Karpas-422 (cell line): ENCODE data around the gene ALG9. TPM values are rescaled to one million over a fixed set of nuclear protein-coding genes. Genes with fewer than 3 reads are reported as not detected.
"Not testable (repeated sequence)": the region's sequence is repeated elsewhere in the genome, so short reads cannot be mapped to it uniquely, and the experiment has no call there.

Source experiments
- DNase-seq: peaks from one replicate; pipeline ENCODE4 v3.0.0-alpha.2; 2015
- H2AFZ ChIP-seq: fragments of 200-600 bp; sonication (generic); 2 replicates; pipeline ENCODE4 v1.6.1; 2014; ENCODE audit warnings: antibody characterized with exemption, low read length, mixed read lengths
- H3K27ac ChIP-seq: fragments of 200-600 bp; sonication (generic); 2 replicates; pipeline ENCODE4 v1.5.1; 2014; ENCODE audit warnings: mild to moderate bottlenecking, low read length, moderate library complexity
- H3K27me3 ChIP-seq: fragments of 200-600 bp; sonication (generic); 2 replicates; pipeline ENCODE4 v1.6.1; 2014; ENCODE audit warnings: low read length, mixed read lengths
- H3K36me3 ChIP-seq: fragments of 200-600 bp; sonication (generic); 2 replicates; pipeline ENCODE4 v1.6.1; 2014; ENCODE audit warnings: low read length, mixed read lengths; ENCODE audit not compliant: insufficient read depth
- H3K4me1 ChIP-seq: fragments of 200-600 bp; sonication (generic); 2 replicates; pipeline ENCODE4 v1.6.1; 2014; ENCODE audit warnings: mild to moderate bottlenecking, low read length, mixed read lengths
- H3K4me2 ChIP-seq: fragments of 200-600 bp; sonication (generic); 2 replicates; pipeline ENCODE4 v1.6.1; 2014; ENCODE audit warnings: low read length, low read depth, mild to moderate bottlenecking; ENCODE audit not compliant: poor library complexity, severe bottlenecking
- H3K4me3 ChIP-seq: fragments of 200-600 bp; sonication (generic); 2 replicates; pipeline ENCODE4 v1.5.1; 2014; ENCODE audit warnings: mild to moderate bottlenecking, antibody characterized with exemption, low read length, mixed read lengths
- H3K79me2 ChIP-seq: fragments of 200-600 bp; sonication (generic); 2 replicates; pipeline ENCODE4 v1.6.1; 2014; ENCODE audit warnings: mild to moderate bottlenecking, low read length, mixed read lengths
- H3K9ac ChIP-seq: fragments of 200-600 bp; sonication (generic); 2 replicates; pipeline ENCODE4 v1.6.0; 2014; ENCODE audit warnings: low read length
- H3K9me2 ChIP-seq: fragments of 200-600 bp; sonication (generic), shearing (Covaris generic); replicated peaks from 2 replicates; pipeline ENCODE4 v1.6.0; 2014; ENCODE audit warnings: mild to moderate bottlenecking, low read length, moderate library complexity; ENCODE audit not compliant: insufficient read depth
- H3K9me3 ChIP-seq: fragments of 300-700, 200-600 bp; sonication (generic); 2 replicates; pipeline ENCODE4 v1.6.1; 2014; ENCODE audit warnings: low read length, mixed read lengths
- H4K20me1 ChIP-seq: fragments of 200-600 bp; sonication (generic); 2 replicates; pipeline ENCODE4 v1.6.1; 2014; ENCODE audit warnings: mild to moderate bottlenecking, antibody characterized with exemption, low read length, low read depth; ENCODE audit not compliant: insufficient read depth
- total RNA-seq: library from RNA; depleted of rRNA; stranded (reverse); fragments of >200 nt; shearing (Covaris generic); gene quantifications from 2 replicates; pipeline ENCODE4 v1.2.3, GENCODE V29; 2014; ENCODE audit warnings: low replicate concordance

ALG9 gene
- total RNA-seq, 1 experiment from 2014 or later, result 14.2 TPM

DNA sequence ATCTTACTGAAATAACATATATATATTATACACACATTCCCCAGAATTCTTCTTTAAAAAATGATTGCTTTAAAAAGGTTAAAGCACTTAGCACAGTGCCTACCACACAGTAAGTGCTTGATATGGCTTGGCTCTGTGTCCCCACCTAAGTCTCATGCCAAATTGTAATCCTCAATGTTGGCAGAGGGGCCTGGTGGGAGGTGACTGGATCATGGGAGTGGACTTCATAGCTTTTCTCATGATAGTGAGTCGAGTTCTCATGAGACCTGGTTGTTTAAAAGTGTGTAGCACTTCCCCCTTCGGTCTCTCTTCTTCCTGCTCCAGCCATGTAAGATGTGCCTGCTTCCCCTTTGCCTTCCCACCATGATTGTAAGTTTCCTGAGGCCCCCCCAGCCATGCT, 34.0 kb upstream of the ALG9 start:
- H3K79me2 ChIP-seq, result no peaks in the 10 kb centered on the region
- no peaks in the 10 kb centered on the region for H3K9me2 ChIP-seq
- H3K36me3 ChIP-seq, result no peaks in the 10 kb centered on the region
- H4K20me1 ChIP-seq, result no peaks in the 10 kb centered on the region
- H3K9ac ChIP-seq, result no peak overlapping the region
- H3K27ac ChIP-seq, result no peak overlapping the region
- H3K4me1 ChIP-seq, result no peaks in the 10 kb centered on the region
- DNase-seq, result no peak
- no peak overlapping the region for H2AFZ ChIP-seq
- H3K4me2 ChIP-seq, result no peak overlapping the region
- H3K27me3 ChIP-seq, result no peaks in the 10 kb centered on the region
- no peaks in the 10 kb centered on the region for H3K9me3 ChIP-seq
- no peak overlapping the region for H3K4me3 ChIP-seq

DNA sequence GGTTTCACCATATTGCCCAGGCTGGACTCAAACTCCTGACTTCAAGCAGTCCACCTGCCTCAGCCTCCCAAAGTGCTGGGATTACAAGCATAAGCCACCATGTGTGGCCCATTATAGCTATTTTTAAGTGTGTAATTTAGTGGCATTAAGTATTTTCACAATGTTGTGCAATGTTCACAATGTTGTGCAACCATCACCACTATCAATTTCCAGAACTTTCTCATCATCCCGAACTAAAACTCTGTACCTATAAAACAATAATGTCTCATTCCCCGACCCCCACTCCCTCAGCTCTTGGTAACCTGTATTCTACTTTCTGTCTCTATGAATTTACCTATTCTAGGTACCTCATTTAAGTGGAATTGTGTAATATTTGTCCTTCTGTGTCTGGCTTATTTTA, 15.5 kb upstream of the ALG9 start:
- Histone ChIP-seq H4K20me1 (no peaks in the 10 kb centered on the region), H3K9me2 (no peaks in the 10 kb centered on the region), H2AFZ (no peak overlapping the region), H3K27me3 (no peaks in the 10 kb centered on the region), H3K36me3 (no peaks in the 10 kb centered on the region), H3K79me2 (no peaks in the 10 kb centered on the region), H3K9me3 (no peaks in the 10 kb centered on the region), H3K4me1 (no peaks in the 10 kb centered on the region), H3K27ac (no peak overlapping the region), H3K4me3 (no peak overlapping the region), H3K9ac (no peak overlapping the region), H3K4me2 (no peak overlapping the region)
- no peak for DNase-seq

GRCh38 chr11:111886032-111886431, 14.7 kb upstream of the ALG9 start:
- Histone ChIP-seq H3K27me3 (no peaks in the 10 kb centered on the region), H3K79me2 (no peaks in the 10 kb centered on the region), H2AFZ (no peak overlapping the region), H3K4me1 (no peaks in the 10 kb centered on the region), H3K4me2 (no peak overlapping the region), H3K9me2 (no peaks in the 10 kb centered on the region), H4K20me1 (no peaks in the 10 kb centered on the region), H3K4me3 (no peak overlapping the region), H3K27ac (no peak overlapping the region), H3K9ac (no peak overlapping the region), H3K9me3 (no peaks in the 10 kb centered on the region), H3K36me3 (no peaks in the 10 kb centered on the region)
- no peak for DNase-seq

DNA sequence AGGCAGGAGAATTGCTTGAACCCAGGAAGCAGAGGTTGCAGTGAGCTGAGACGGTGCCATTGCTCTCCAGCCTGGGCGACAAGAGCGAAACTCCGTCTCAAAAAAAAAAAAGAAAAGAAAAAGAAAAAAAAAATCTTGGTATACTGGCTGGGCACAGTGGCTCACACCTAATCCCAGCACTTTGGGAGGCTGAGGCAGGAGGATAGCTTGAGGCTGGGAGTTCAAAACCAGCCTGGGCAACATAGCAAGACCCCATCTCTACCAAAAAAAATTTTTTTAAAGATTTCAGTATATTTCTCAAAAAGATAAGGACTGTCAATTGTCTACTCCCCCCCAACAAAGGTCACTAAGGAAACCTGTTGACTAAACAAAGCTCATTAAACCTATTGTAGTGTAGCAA, 13.7 kb upstream of the ALG9 start:
- not testable (repeated sequence) for H3K9me2 ChIP-seq, H3K4me2 ChIP-seq, H2AFZ ChIP-seq, H3K4me1 ChIP-seq, H3K27ac ChIP-seq, DNase-seq, H3K9me3 ChIP-seq, H3K9ac ChIP-seq, H4K20me1 ChIP-seq, H3K4me3 ChIP-seq, H3K36me3 ChIP-seq, H3K79me2 ChIP-seq, H3K27me3 ChIP-seq

GRCh38 chr11:111882202-111882601, 10.8 kb upstream of the ALG9 start:
- Histone ChIP-seq H3K9me3 (no peaks in the 10 kb centered on the region), H3K9ac (no peak overlapping the region), H3K4me2 (no peak overlapping the region), H3K79me2 (peaks cover 14% of the 10 kb centered on the region), H4K20me1 (no peaks in the 10 kb centered on the region), H3K9me2 (no peaks in the 10 kb centered on the region), H2AFZ (no peak overlapping the region), H3K27me3 (no peaks in the 10 kb centered on the region), H3K4me3 (no peak overlapping the region), H3K4me1 (peaks cover 13% of the 10 kb centered on the region), H3K36me3 (no peaks in the 10 kb centered on the region), H3K27ac (no peak overlapping the region)
- DNase-seq, result no peak

- H3K9ac ChIP-seq, result peak overlapping the region; percentile 92
- DNase-seq, result no peak
- H3K79me2 ChIP-seq, result peaks cover 19% of the 10 kb centered on the region
- H3K36me3 ChIP-seq, result no peaks in the 10 kb centered on the region
- no peaks in the 10 kb centered on the region for H3K27me3 ChIP-seq
- H3K4me1 ChIP-seq, result peaks cover 13% of the 10 kb centered on the region
- peak overlapping the region; percentile 72 for H3K27ac ChIP-seq
- H4K20me1 ChIP-seq, result no peaks in the 10 kb centered on the region
- H2AFZ ChIP-seq, result no peak overlapping the region; the same call in 1 of the 2 replicates
- peak overlapping the region; percentile 95 for H3K4me3 ChIP-seq
- no peaks in the 10 kb centered on the region for H3K9me2 ChIP-seq
- peak overlapping the region; percentile 97 for H3K4me2 ChIP-seq
- no peaks in the 10 kb centered on the region for H3K9me3 ChIP-seq
These were observed 8.2 kb upstream of the ALG9 start for GRCh38 chr11:111879637-111879960.

DNA sequence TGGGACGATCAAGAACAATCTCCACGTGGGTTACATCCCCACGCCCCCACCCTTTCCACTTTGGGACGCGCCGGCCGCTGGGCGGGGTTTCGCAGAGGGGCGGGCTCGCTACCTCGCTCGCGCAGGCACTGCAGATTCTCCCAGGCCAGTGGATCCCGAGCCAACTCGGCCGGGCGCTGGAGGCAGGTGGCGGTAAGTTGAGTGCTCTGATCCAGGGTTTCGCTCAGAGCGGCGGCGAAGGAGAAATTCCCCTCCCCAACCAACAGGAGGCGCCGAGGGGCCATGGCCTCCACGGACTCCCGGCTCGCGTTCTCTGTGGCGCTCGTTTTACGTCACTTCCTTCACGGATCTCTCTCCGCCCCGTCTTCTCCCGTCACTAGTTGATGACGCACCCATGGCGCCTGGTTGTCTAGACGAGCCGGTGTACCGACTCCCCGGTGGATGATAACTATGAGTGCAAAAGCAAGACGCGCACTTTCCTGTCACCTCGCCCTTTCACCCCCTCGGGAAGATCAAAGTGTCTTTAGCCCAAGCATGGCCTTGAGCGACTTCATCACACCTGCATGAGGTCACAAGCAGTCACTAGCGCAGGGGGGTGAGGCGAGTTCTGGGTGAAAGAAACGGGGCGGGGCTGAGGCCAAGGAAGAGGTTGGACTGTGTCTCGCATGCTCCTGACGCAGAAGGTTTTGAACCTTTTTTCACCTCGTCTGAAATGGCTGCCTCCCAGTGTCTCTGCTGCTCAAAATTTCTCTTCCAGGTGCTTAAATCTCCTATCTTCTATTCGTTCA, 7.7 kb upstream of the ALG9 start, which contains the start of the genes CFAP68 and FDXACB1:
CFAP68 (plus strand) TSS at position 693 of the 788 bp plus-strand sequence; CDS start at position 713, 20 bp downstream.
FDXACB1 (minus strand) TSS at position 317 of the 788 bp plus-strand sequence; CDS start at position 284, 33 bp downstream.
- Histone ChIP-seq H3K36me3 (no peaks in the 10 kb centered on the region), H3K4me2 (peak within 1 kb of the TSS; percentile 97), H3K9me3 (no peaks in the 10 kb centered on the region), H3K4me3 (peak within 1 kb of the TSS; percentile 95), H3K79me2 (peaks cover 19% of the 10 kb centered on the region), H3K27me3 (no peaks in the 10 kb centered on the region), H3K9me2 (no peaks in the 10 kb centered on the region), H3K27ac (peak within 1 kb of the TSS; percentile 72), H2AFZ (peak within 1 kb of the TSS; percentile 86; the same call in 1 of the 2 replicates), H4K20me1 (no peaks in the 10 kb centered on the region), H3K9ac (peak within 1 kb of the TSS; percentile 92), H3K4me1 (peaks cover 13% of the 10 kb centered on the region)
- DNase-seq, result peak; percentile 94

- H3K4me2 ChIP-seq, result peak overlapping the region; percentile 97
- peaks cover 19% of the 10 kb centered on the region for H3K79me2 ChIP-seq
- no peak for DNase-seq
- no peaks in the 10 kb centered on the region for H3K27me3 ChIP-seq
- peak overlapping the region; percentile 24; the same call in 1 of the 2 replicates for H2AFZ ChIP-seq
- H3K9me2 ChIP-seq, result no peaks in the 10 kb centered on the region
- no peaks in the 10 kb centered on the region for H3K36me3 ChIP-seq
- H3K9ac ChIP-seq, result peak overlapping the region; percentile 92
- no peaks in the 10 kb centered on the region for H3K9me3 ChIP-seq
- H3K27ac ChIP-seq, result peak overlapping the region; percentile 72; the same call in 1 of the 2 replicates
- peaks cover 13% of the 10 kb centered on the region for H3K4me1 ChIP-seq
- peak overlapping the region; percentile 95 for H3K4me3 ChIP-seq
- H4K20me1 ChIP-seq, result no peaks in the 10 kb centered on the region
These were observed 7.0 kb upstream of the ALG9 start for GRCh38 chr11:111878385-111878848.
